Fibroblast of lung (primary cell): ENCODE data around the gene PABPN1.

Experiments
- EZH2 ChIP-seq: IDR thresholded peaks from 2 replicates; pipeline ENCODE4 v1.5.1; 2012; ENCODE audit warnings: low read length, control low read depth, mild to moderate bottlenecking; ENCODE audit errors: missing control alignments
- TF ChIP-seq, protein P1 (sequence below), 2 donors: IDR thresholded peaks in 1 of 2; conservative IDR thresholded peaks in 1 of 2; 1 replicate in 1 of 2; 2 replicates in 1 of 2; pipeline ENCODE4 v1.5.1; 2011 to 2012; ENCODE audit warnings: low read length in 2 of 2, control low read depth in 1 of 2, inconsistent platforms in 1 of 2, low read depth in 1 of 2, mild to moderate bottlenecking in 1 of 2

DNA sequence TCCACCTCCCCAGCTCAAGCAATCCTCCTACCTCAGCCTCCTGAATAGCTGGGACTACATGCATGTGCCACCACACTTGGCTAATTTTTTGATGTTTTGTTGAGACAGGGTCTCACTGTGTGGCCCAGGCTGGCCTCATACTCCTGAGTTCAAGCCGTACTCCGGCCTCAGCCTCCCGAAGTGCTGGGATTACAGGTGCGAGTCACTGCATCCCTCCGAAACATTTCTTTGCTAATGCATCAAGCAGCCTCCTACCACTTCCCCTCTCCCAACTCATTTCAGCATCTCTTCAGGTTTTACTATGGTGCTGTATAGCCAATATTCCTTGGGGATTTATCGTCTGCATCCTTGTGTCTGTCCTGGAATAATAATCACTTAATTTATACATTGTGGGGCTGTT, 33.7 kb downstream of the PABPN1 start:
- TF ChIP-seq, protein P1, sequence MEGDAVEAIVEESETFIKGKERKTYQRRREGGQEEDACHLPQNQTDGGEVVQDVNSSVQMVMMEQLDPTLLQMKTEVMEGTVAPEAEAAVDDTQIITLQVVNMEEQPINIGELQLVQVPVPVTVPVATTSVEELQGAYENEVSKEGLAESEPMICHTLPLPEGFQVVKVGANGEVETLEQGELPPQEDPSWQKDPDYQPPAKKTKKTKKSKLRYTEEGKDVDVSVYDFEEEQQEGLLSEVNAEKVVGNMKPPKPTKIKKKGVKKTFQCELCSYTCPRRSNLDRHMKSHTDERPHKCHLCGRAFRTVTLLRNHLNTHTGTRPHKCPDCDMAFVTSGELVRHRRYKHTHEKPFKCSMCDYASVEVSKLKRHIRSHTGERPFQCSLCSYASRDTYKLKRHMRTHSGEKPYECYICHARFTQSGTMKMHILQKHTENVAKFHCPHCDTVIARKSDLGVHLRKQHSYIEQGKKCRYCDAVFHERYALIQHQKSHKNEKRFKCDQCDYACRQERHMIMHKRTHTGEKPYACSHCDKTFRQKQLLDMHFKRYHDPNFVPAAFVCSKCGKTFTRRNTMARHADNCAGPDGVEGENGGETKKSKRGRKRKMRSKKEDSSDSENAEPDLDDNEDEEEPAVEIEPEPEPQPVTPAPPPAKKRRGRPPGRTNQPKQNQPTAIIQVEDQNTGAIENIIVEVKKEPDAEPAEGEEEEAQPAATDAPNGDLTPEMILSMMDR (conservative IDR thresholded peaks at IDR 0.05 in 1 of 2, IDR thresholded peaks at IDR 0.05 in 1 of 2; ENCODE audit: low read depth in 1 of 2, low read length in 2 of 2), result no peak
- no peak for TF ChIP-seq EZH2
